ENCODE results near the gene CNKSR3.

Gene CNKSR3

GRCh38 chr6:154463573-154464419, 46.7 kb downstream of the CNKSR3 start:
- Histone ChIP-seq H3K4me3 (no peak overlapping the region), H3K9me3 (ENCODE audit: low read depth, low read length) (no peaks in the 10 kb centered on the region), H3K36me3 (ENCODE audit: insufficient read depth, low read length) (no peaks in the 10 kb centered on the region), H3K27ac (no peak overlapping the region), H3K9ac (ENCODE audit: insufficient read length) (no peak overlapping the region)
- DNase-seq (ENCODE audit: low read depth, low spot score) = no peak
- TF ChIP-seq POLR2AphosphoS5 (IDR thresholded peaks at IDR 0.05; ENCODE audit: borderline replicate concordance, low read depth, low read length) = no peak

GRCh38 chr6:154462425-154462824, 48.1 kb downstream of the CNKSR3 start:
- Histone ChIP-seq H3K36me3 (ENCODE audit: insufficient read depth, low read length) (no peaks in the 10 kb centered on the region), H3K9me3 (ENCODE audit: low read depth, low read length) (no peaks in the 10 kb centered on the region), H3K27ac (no peak overlapping the region), H3K4me3 (no peak overlapping the region), H3K9ac (ENCODE audit: insufficient read length) (no peak overlapping the region)
- DNase-seq (ENCODE audit: low read depth, low spot score) = no peak
- no peak for TF ChIP-seq FOXP2 (optimal IDR thresholded peaks at IDR 0.05; ENCODE audit: control extremely low read depth, extremely low read length, insufficient read depth)
- no peak for TF ChIP-seq EZH2 (IDR thresholded peaks at IDR 0.05)
- no peak for TF ChIP-seq POLR2AphosphoS5 (IDR thresholded peaks at IDR 0.05; ENCODE audit: borderline replicate concordance, low read depth, low read length)

DNA sequence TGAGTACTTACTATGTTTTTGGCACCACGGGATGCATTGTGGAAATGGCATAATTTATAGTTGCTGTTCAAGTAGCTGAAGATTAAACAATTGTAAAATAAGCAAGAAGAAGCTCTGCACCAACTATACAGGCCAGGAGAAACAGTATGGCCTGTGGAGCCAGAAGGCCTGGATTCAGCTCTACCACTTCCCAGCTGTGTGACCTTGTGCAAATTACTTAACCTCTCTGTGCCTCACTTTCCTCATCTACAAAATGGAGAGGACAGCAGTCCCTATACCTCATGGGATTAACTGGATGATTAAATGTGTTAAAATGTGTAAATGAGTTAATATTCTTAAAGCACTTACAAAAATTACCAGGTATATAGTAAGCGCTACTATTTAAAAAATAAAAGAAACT, 49.1 kb downstream of the CNKSR3 start:
- no peaks in the 10 kb centered on the region for H3K36me3 ChIP-seq (ENCODE audit: insufficient read depth, low read length)
- H3K9me3 ChIP-seq (ENCODE audit: low read depth, low read length) = no peaks in the 10 kb centered on the region
- no peak for TF ChIP-seq EZH2 (IDR thresholded peaks at IDR 0.05)
- TF ChIP-seq FOXP2 (optimal IDR thresholded peaks at IDR 0.05; ENCODE audit: control extremely low read depth, extremely low read length, insufficient read depth) = no peak
- TF ChIP-seq POLR2AphosphoS5 (IDR thresholded peaks at IDR 0.05; ENCODE audit: borderline replicate concordance, low read depth, low read length) = no peak
- H3K27ac ChIP-seq = no peak overlapping the region
- no peak for DNase-seq (ENCODE audit: low read depth, low spot score)
- no peak overlapping the region for H3K9ac ChIP-seq (ENCODE audit: insufficient read length)
- no peak overlapping the region for H3K4me3 ChIP-seq

DNA sequence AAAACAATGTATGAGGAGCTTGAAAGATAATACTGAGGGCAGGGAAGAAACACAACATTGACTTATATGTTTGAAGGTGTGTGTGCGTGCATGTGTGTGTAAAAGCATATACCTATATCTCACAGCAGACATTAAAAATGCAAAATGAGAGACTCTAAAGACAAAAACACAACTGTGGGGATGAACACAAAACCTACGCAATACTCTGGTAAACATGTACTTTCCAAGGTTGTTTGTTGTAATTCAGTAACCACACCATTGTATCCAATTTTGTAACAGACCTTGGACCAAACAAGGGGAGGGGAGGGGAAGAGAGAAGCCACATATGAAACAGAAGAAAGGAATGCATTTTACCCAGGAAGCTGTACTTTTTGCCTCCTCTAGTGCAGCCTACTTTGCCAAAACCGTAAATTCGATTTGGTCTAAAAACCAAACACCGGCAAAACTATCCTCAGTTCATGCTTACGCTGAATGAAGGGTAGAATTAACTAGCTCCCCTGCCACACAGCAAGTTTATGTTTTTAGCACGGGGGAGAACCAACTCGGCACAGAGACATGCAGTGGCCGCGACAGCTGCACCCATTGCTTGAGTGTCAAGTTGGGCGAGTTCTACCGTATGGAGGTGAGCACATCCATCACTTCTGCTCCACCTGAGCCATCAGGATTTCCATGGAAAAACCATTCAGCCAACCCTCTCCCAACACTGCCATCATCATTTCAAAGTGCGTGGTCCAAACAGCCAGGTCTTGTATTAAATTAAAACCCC, 50.0 kb downstream of the CNKSR3 start:
- TF ChIP-seq EZH2 (IDR thresholded peaks at IDR 0.05) = no peak
- TF ChIP-seq POLR2AphosphoS5 (IDR thresholded peaks at IDR 0.05; ENCODE audit: borderline replicate concordance, low read depth, low read length) = no peak
- no peak for TF ChIP-seq FOXP2 (optimal IDR thresholded peaks at IDR 0.05; ENCODE audit: control extremely low read depth, extremely low read length, insufficient read depth)
- no peak for DNase-seq (ENCODE audit: low read depth, low spot score)
- H3K4me3 ChIP-seq = no peak overlapping the region

GRCh38 chr6:154459513-154459912, 51.0 kb downstream of the CNKSR3 start:
- no peak for DNase-seq (ENCODE audit: low read depth, low spot score)
- no peak overlapping the region for H3K27ac ChIP-seq
- H3K4me3 ChIP-seq = no peak overlapping the region

More for the DNA sequence above, 50.0 kb downstream of the CNKSR3 start:
- H3K9me3 ChIP-seq (ENCODE audit: low read depth, low read length) = no peaks in the 10 kb centered on the region
- H3K36me3 ChIP-seq (ENCODE audit: insufficient read depth, low read length) = no peaks in the 10 kb centered on the region
- H3K27ac ChIP-seq = no peak overlapping the region
- H3K9ac ChIP-seq (ENCODE audit: insufficient read length) = no peak overlapping the region

DNA sequence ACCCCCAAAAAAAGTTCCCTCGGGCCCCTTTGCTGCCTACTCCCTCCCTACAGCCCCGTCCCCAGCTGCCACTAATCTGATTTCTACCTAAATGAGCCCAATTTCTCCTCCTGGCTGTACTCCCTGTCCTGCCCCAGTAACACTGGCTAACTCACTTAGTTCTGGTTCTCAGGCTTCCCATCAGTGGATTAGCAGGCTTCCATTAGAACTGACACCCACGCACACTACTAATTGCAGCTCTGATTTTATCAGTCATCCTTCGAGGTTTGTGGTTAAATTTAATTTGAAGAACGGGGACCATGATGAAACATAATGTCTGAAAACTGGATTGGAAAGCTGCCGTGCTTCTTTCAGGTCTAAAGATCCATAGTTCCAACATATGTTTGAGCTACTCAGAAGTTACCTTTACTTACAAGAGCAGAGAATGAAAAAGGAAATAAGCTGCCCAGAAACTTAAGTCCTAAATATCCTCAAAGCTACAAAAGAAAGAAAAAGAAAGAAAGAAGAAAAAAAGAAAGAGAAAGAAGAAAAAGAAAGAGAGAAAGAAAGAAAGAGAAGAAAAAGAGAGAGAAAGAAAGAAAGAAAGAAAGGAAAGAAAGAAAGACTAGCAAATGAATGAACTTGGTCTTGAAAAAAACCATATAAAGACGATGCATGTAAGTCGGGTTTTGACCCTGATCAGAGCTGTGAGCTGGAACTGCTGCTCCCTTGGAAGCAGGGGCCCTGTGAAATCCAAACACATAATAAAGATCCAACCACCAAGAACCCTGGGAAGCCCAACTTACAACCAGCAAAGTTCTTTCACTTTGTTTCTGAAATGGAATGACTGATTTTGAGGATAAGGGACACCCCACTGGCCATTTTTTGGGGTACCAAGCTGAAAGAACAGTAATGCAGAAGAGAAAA, 51.7 kb downstream of the CNKSR3 start:
- no peak overlapping the region for H3K4me3 ChIP-seq
- TF ChIP-seq POLR2AphosphoS5 (IDR thresholded peaks at IDR 0.05; ENCODE audit: borderline replicate concordance, low read depth, low read length) (no peak), EZH2 (IDR thresholded peaks at IDR 0.05) (no peak), FOXP2 (optimal IDR thresholded peaks at IDR 0.05; ENCODE audit: control extremely low read depth, extremely low read length, insufficient read depth) (no peak)
- peak; percentile 2 for DNase-seq (ENCODE audit: low read depth, low spot score)
- no peak overlapping the region for H3K27ac ChIP-seq
- H3K9ac ChIP-seq (ENCODE audit: insufficient read length) = no peak overlapping the region
- H3K9me3 ChIP-seq (ENCODE audit: low read depth, low read length) = no peaks in the 10 kb centered on the region
- no peaks in the 10 kb centered on the region for H3K36me3 ChIP-seq (ENCODE audit: insufficient read depth, low read length)

More at GRCh38 chr6:154459513-154459912, 51.0 kb downstream of the CNKSR3 start:
- TF ChIP-seq FOXP2 (optimal IDR thresholded peaks at IDR 0.05; ENCODE audit: control extremely low read depth, extremely low read length, insufficient read depth) = no peak
- no peak for TF ChIP-seq POLR2AphosphoS5 (IDR thresholded peaks at IDR 0.05; ENCODE audit: borderline replicate concordance, low read depth, low read length)
- TF ChIP-seq EZH2 (IDR thresholded peaks at IDR 0.05) = no peak
- Histone ChIP-seq H3K9ac (ENCODE audit: insufficient read length) (no peak overlapping the region), H3K36me3 (ENCODE audit: insufficient read depth, low read length) (no peaks in the 10 kb centered on the region), H3K9me3 (ENCODE audit: low read depth, low read length) (no peaks in the 10 kb centered on the region)

- TF ChIP-seq POLR2AphosphoS5 (IDR thresholded peaks at IDR 0.05; ENCODE audit: borderline replicate concordance, low read depth, low read length) = no peak
- TF ChIP-seq FOXP2 (optimal IDR thresholded peaks at IDR 0.05; ENCODE audit: control extremely low read depth, extremely low read length, insufficient read depth) = no peak
- no peak for TF ChIP-seq EZH2 (IDR thresholded peaks at IDR 0.05)
- H3K9me3 ChIP-seq (ENCODE audit: low read depth, low read length) = no peaks in the 10 kb centered on the region
- no peaks in the 10 kb centered on the region for H3K36me3 ChIP-seq (ENCODE audit: insufficient read depth, low read length)
- no peak for DNase-seq (ENCODE audit: low read depth, low spot score)
- H3K4me3 ChIP-seq = no peak overlapping the region
- H3K9ac ChIP-seq (ENCODE audit: insufficient read length) = no peak overlapping the region
- no peak overlapping the region for H3K27ac ChIP-seq
These were observed 52.6 kb downstream of the CNKSR3 start for GRCh38 chr6:154457881-154458284.
